ENCODE data around the gene AATK.

The AATK gene

GRCh38 chr17:81139428-81139827, 26.6 kb downstream of the AATK start:
- DNase-seq: no peak

GRCh38 chr17:81138500-81138899, 27.5 kb downstream of the AATK start:
- DNase-seq: no peak

GRCh38 chr17:81138083-81138482, 27.9 kb downstream of the AATK start:
- DNase-seq: no peak

GRCh38 chr17:81137248-81137647, 28.8 kb downstream of the AATK start:
- no peak for DNase-seq

- DNase-seq: no peak
Measured at GRCh38 chr17:81136366-81136765, 29.7 kb downstream of the AATK start.

- no peak for DNase-seq
Measured at GRCh38 chr17:81135505-81136278, 30.3 kb downstream of the AATK start.

GRCh38 chr17:81134064-81134781, 31.8 kb downstream of the AATK start:
- no peak for DNase-seq

GRCh38 chr17:81132770-81133723, 33.0 kb downstream of the AATK start:
- DNase-seq: no peak

- no peak for DNase-seq
Measured at GRCh38 chr17:81132197-81132540, 33.9 kb downstream of the AATK start.

GRCh38 chr17:81131486-81132196, 34.4 kb downstream of the AATK start:
- DNase-seq: no peak

- DNase-seq: no peak
Measured at GRCh38 chr17:81130385-81131361, 35.3 kb downstream of the AATK start.

GRCh38 chr17:81129711-81130367, 36.2 kb downstream of the AATK start:
- DNase-seq: no peak

GRCh38 chr17:81129289-81129688, 36.7 kb downstream of the AATK start:
- no peak for DNase-seq

- DNase-seq: no peak
Measured at GRCh38 chr17:81128774-81129173, 37.2 kb downstream of the AATK start.

GRCh38 chr17:81128338-81128737, 37.7 kb downstream of the AATK start:
- no peak for DNase-seq

GRCh38 chr17:81127526-81128177, 38.4 kb downstream of the AATK start:
- no peak for DNase-seq

- no peak for DNase-seq
Measured at GRCh38 chr17:81127133-81127455, 38.9 kb downstream of the AATK start.

- no peak for DNase-seq
Measured at GRCh38 chr17:81126281-81127132, 39.5 kb downstream of the AATK start.

- DNase-seq: no peak
Measured at GRCh38 chr17:81125573-81126081, 40.4 kb downstream of the AATK start.

Data from hematopoietic multipotent progenitor cell treated with erythropoietin and hydrocortisone succinate and interleukin-3 and kit ligand, for 8 days (in vitro differentiated cells).